Bronchial epithelial cell (primary cell): ENCODE results near the gene NFAT5. TPM values are rescaled to one million over a fixed set of nuclear protein-coding genes. Genes with fewer than 3 reads are reported as not detected.
"Not testable (repeated sequence)": the region's sequence is repeated elsewhere in the genome, so short reads cannot be mapped to it uniquely, and the experiment has no call there.

Source experiments
- DNase-seq: peaks from one replicate; pipeline ENCODE4 v3.0.0-alpha.2; 2010; ENCODE audit warnings: low read depth
- FAIRE-seq: peaks from 2 replicates; lab custom pipeline; 2011; peaks lifted over from hg19 to GRCh38; lab: Jason Lieb, UNC
- H3K27me3 ChIP-seq: 2 replicates; pipeline ENCODE4 v1.5.1; 2011; ENCODE audit warnings: low read length; ENCODE audit not compliant: control insufficient read depth, insufficient read depth
- H3K36me3 ChIP-seq: 2 replicates; pipeline ENCODE4 v1.5.1; 2011; ENCODE audit warnings: low read length; ENCODE audit not compliant: control insufficient read depth, insufficient read depth
- H3K4me3 ChIP-seq: 2 replicates; pipeline ENCODE4 v1.5.1; 2011; ENCODE audit warnings: mild to moderate bottlenecking, low read depth, low read length, control low read depth
- CTCF ChIP-seq: IDR thresholded peaks from 2 replicates; pipeline ENCODE4 v1.5.1; 2011; ENCODE audit warnings: mild to moderate bottlenecking, moderate library complexity, low read length, control low read depth, inconsistent platforms; ENCODE audit not compliant: insufficient read depth, severe bottlenecking
- total RNA-seq: library from RNA; depleted of rRNA; stranded (reverse); fragments of >200 nt; gene quantifications from 2 replicates; pipeline ENCODE4 v1.2.1, GENCODE V29; 2014

Gene NFAT5, protein sequence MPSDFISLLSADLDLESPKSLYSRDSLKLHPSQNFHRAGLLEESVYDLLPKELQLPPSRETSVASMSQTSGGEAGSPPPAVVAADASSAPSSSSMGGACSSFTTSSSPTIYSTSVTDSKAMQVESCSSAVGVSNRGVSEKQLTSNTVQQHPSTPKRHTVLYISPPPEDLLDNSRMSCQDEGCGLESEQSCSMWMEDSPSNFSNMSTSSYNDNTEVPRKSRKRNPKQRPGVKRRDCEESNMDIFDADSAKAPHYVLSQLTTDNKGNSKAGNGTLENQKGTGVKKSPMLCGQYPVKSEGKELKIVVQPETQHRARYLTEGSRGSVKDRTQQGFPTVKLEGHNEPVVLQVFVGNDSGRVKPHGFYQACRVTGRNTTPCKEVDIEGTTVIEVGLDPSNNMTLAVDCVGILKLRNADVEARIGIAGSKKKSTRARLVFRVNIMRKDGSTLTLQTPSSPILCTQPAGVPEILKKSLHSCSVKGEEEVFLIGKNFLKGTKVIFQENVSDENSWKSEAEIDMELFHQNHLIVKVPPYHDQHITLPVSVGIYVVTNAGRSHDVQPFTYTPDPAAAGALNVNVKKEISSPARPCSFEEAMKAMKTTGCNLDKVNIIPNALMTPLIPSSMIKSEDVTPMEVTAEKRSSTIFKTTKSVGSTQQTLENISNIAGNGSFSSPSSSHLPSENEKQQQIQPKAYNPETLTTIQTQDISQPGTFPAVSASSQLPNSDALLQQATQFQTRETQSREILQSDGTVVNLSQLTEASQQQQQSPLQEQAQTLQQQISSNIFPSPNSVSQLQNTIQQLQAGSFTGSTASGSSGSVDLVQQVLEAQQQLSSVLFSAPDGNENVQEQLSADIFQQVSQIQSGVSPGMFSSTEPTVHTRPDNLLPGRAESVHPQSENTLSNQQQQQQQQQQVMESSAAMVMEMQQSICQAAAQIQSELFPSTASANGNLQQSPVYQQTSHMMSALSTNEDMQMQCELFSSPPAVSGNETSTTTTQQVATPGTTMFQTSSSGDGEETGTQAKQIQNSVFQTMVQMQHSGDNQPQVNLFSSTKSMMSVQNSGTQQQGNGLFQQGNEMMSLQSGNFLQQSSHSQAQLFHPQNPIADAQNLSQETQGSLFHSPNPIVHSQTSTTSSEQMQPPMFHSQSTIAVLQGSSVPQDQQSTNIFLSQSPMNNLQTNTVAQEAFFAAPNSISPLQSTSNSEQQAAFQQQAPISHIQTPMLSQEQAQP (N-terminal part only)
- total RNA-seq, result 8.8 and 11.1 TPM in 2 replicates

DNA sequence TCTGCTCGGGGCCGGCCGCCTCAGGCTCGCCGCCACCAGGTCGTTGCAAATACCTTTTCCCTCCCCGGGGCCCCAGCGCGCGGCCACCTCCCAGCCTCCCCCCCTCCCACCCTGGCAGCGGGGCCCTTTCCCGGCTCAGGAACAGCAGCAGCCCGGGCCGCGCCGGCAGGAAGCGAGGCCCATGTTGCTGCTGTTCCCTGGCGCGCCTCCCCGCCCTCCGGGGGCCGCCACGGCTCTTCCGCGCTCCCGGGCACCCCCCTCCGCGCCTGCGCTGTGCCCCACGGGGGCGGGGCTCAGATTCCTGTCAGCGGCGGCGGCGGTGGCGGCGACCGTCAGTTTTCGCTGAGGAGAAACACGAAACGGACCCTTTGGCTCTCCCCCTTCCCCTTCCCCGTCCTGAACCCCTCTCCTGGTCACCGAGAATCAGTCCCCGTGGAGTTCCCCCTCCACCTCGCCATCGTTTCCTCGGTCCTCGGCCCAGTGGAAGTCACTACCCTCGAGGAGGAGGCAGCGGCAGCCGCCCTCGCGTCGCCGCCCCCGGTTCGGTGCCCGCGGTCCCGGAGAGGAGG, at the start of gene NFAT5:
NFAT5 (plus strand) TSS at position 296 of the 569 bp plus-strand sequence. CDS start 336 bp downstream, outside the sequence.
- no peak for FAIRE-seq

DNA sequence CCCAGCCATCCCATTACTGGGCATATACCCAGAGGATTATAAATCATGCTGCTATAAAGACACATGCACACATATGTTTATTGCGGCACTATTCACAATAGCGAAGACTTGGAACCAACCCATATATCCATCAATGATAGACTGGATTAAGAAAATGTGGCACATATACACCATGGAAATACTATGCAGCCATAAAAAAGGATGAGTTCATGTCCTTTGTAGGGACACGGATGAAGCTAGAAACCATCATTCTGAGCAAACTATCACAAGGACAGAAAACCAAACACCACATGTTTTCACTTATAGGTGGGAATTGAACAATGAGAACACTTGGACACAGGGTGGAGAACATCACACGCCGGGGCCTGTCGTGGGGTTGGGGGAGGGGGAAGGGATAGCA, 47.9 kb upstream of the NFAT5 start:
- FAIRE-seq, result not testable (repeated sequence)

More for the DNA sequence above, at the start of gene NFAT5:
- peak within 1 kb of the TSS; percentile 89 for H3K4me3 ChIP-seq
- DNase-seq, result peak; percentile 52
- no peaks in the 10 kb centered on the region for H3K36me3 ChIP-seq
- no peaks in the 10 kb centered on the region for H3K27me3 ChIP-seq
- no peak for TF ChIP-seq CTCF

GRCh38 chr16:69520413-69520799, 45.4 kb upstream of the NFAT5 start:
- no peaks in the 10 kb centered on the region for H3K36me3 ChIP-seq
- no peak for TF ChIP-seq CTCF
- no peaks in the 10 kb centered on the region for H3K27me3 ChIP-seq
- FAIRE-seq (no peak), DNase-seq (no peak)
- H3K4me3 ChIP-seq, result no peak overlapping the region

More for the DNA sequence above, 47.9 kb upstream of the NFAT5 start:
- not testable (repeated sequence) for H3K27me3 ChIP-seq, H3K36me3 ChIP-seq, H3K4me3 ChIP-seq, DNase-seq

DNA sequence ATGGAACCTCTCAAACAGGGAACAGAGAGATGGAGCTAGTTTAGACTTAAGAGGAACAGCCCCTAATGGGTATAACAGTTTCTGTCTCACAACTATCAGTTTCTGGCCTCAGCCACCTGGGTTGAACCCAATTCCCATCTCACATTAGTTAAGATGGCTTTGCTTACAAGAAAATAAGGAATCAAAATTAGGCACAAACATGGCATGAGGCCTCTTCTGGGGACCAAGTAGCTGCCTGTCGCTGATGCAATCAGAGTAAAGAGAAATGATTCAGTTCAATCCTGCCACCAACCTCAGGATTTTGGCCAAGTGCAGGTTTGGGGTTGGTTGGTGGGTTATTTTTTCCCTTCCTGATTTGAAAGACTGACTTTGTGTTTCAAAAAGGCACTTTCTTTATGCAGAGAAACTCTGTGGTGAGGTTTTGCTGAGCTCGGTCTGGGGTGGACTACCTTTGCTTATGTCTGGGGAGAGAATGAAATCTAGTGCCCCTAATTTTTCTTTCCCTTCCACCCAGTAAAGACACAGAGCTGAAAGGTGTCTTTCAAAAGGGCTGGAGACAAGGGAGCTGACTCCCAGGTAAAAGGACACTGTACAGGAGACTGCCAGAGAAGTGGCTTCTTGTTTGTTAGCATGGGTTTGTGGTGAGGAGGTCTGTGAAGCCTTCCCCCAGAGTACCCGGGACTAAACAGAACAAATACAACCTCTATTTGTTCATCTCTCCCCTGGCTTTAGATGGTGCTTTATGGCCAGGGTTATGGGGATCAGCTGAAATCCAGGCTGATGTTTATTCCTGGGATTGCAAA, 44.8 kb upstream of the NFAT5 start:
- Histone ChIP-seq H3K36me3 (no peaks in the 10 kb centered on the region), H3K27me3 (no peaks in the 10 kb centered on the region), H3K4me3 (no peak overlapping the region)
- FAIRE-seq (no peak), DNase-seq (no peak)
- TF ChIP-seq CTCF, result no peak

GRCh38 chr16:69522041-69522578, 43.7 kb upstream of the NFAT5 start:
- FAIRE-seq (no peak), DNase-seq (no peak)
- Histone ChIP-seq H3K27me3 (no peaks in the 10 kb centered on the region), H3K36me3 (no peaks in the 10 kb centered on the region), H3K4me3 (no peak overlapping the region)
- TF ChIP-seq CTCF, result no peak
